Pancreas (tissue), 10 donors: Measurements from ENCODE around the gene BLTP3A. TPM values are rescaled to one million over a fixed set of nuclear protein-coding genes. Genes with fewer than 3 reads are reported as not detected.
"Not testable (repeated sequence)": the region's sequence is repeated elsewhere in the genome, so short reads cannot be mapped to it uniquely, and the experiment has no call there.

Source experiments
- ATAC-seq, 4 donors: fragments of 200-7000 bp; cut with Tn5 transposase; one replicate each; pipeline versions ENCODE4 v1.8.0 to v1.9.1; 2020; ENCODE audit warnings: mild to moderate bottlenecking in 4 of 4, moderate library complexity in 4 of 4
- DNase-seq, 6 donors: peaks; one replicate each; pipeline ENCODE4 v3.0.0-alpha.2; 2020
- FAIRE-seq: peaks from 2 replicates; lab custom pipeline; 2012; peaks lifted over from hg19 to GRCh38; lab: Jason Lieb, UNC
- H3K27ac ChIP-seq, 4 donors: fragments of 200-600 bp; sonication (generic); 1 replicate in 3 of 4; 2 replicates in 1 of 4; pipeline versions ENCODE4 v1.5.0 to v1.8.0; 2020
- H3K27me3 ChIP-seq, 4 donors: fragments of 200-600 bp; one replicate each; pipeline ENCODE4 v1.8.0; 2021
- H3K36me3 ChIP-seq, 3 donors: fragments of 200-600 bp; sonication (generic) in 1 of 3; one replicate each; pipeline versions ENCODE4 v1.5.0 to v1.8.0; 2020 to 2021
- H3K4me1 ChIP-seq, 3 donors: fragments of 200-600 bp; one replicate each; pipeline ENCODE4 v1.8.0; 2021
- H3K4me3 ChIP-seq, 4 donors: fragments of 200-600 bp; sonication (generic) in 2 of 4; one replicate each; pipeline versions ENCODE4 v1.5.0 to v1.8.0; 2020 to 2021
- H3K9me3 ChIP-seq, 4 donors: fragments of 200-600 bp; one replicate each; pipeline ENCODE4 v1.8.0; 2021
- WGBS, 2 donors: extraction: QIAGEN DNeasy Blood & Tissue Kit; methylation state at CpG; one replicate each; pipeline ENCODE4 v1.1.7; 2013; 5-methylcytosine and 5-hydroxymethylcytosine counted together
- intact Hi-C, 3 donors: fragments of 100-400 bp; cut with DNase I; formaldehyde crosslinking; loops; one replicate each; pipeline versions ENCODE4 v1.11.1 to v1.14.2; 2022
- polyA plus RNA-seq, 2 donors: library from polyadenylated mRNA; stranded (reverse); fragments of 200-250 nt; gene quantifications; one replicate each; pipeline ENCODE4 v1.2.3, GENCODE V29; 2013
- total RNA-seq, 6 donors: library from RNA; stranded (reverse); fragmentation: NEBNext Ultra II Directional in 4 of 6; extraction: Animal tissue kit (Norgen Biotek cat#: 25700) in 4 of 6; gene quantifications; one replicate each; pipeline versions ENCODE4 v1.2.1 to v1.2.4, GENCODE V29; 2021 to 2023
- TF ChIP-seq, protein P1 (sequence below), 4 donors: fragments of 200-600 bp; sonication (generic) in 3 of 4; IDR thresholded peaks; one replicate each; pipeline versions ENCODE4 v1.5.0 to v1.8.0; 2021; ENCODE audit warnings: antibody characterized with exemption in 4 of 4
- donor health status: healthy with polysubstance abuse.
- donor health status: DM: no; HTN: no; CAD: no; lungs with moderate emphysema.
- donor health status: DM: no; HTN: no; CAD: no.
- donor health status: control.
- donor health status: control.
- donor health status: Bipolar disorder and iron deficiency.
- donor health status: DM: yes; HTN: yes; CAD: no.
- donor health status: DM: no; HTN: no; CAD: no.
- donor health status: DM: no; HTN: no; CAD: no.
- donor health status: DM: yes; HTN: yes; CAD: no.

BLTP3A gene
- total and polyA plus RNA-seq, 8 donors: 2.5 to 14.4 (median 8.6) TPM

DNA sequence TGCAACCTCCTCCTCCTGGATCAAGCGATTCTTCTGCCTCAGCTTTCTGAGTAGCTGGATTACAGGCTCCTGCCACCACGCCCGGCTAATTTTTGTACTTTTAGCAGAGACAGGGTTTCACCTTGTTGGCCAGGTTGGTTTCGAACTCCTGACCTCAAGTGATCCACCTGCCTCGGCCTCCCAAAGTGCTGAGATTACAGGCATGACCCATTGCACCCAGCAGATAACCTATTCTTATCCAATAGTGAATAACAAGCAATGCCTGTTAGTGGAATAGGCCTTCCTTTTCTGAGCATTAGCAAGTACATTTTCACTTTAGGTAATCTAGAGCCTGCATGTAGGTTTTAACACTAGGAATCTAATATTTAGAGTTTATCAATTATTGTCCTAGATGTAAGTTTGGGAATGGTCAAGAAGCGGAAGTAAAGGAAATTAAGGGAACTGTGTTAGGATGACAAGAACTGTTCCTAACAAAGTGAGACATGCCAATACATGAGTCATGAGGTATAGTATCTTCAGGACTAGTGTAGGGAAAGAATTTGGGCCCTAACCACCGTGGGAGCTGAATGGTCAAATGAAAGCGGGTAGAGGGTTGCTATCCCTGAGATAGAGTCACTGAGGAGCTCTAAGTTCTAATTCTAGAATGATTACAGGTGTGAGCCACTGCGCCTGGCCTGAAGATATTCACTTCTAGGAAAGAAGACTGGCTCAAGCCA lies 15.0 kb downstream of the BLTP3A start:
- DNase-seq: no peak
- Histone ChIP-seq H3K4me1 (peaks cover 0 to 13% (median 8%) of the 10 kb centered on the region in 3 donors), H3K36me3 (no peaks in the 10 kb centered on the region), H3K27ac (no peak overlapping the region), H3K4me3 (no peak overlapping the region), H3K27me3 (no peaks in the 10 kb centered on the region), H3K9me3 (no peaks in the 10 kb centered on the region)
- WGBS, 2 donors: 88 to 92% methylated on average over 9 of the region's 9 CpGs
- FAIRE-seq: no peak
- ATAC-seq: no peak
- intact Hi-C loops: no loop called here
- TF ChIP-seq, protein P1, sequence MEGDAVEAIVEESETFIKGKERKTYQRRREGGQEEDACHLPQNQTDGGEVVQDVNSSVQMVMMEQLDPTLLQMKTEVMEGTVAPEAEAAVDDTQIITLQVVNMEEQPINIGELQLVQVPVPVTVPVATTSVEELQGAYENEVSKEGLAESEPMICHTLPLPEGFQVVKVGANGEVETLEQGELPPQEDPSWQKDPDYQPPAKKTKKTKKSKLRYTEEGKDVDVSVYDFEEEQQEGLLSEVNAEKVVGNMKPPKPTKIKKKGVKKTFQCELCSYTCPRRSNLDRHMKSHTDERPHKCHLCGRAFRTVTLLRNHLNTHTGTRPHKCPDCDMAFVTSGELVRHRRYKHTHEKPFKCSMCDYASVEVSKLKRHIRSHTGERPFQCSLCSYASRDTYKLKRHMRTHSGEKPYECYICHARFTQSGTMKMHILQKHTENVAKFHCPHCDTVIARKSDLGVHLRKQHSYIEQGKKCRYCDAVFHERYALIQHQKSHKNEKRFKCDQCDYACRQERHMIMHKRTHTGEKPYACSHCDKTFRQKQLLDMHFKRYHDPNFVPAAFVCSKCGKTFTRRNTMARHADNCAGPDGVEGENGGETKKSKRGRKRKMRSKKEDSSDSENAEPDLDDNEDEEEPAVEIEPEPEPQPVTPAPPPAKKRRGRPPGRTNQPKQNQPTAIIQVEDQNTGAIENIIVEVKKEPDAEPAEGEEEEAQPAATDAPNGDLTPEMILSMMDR (IDR thresholded peaks at IDR 0.05): no peak

DNA sequence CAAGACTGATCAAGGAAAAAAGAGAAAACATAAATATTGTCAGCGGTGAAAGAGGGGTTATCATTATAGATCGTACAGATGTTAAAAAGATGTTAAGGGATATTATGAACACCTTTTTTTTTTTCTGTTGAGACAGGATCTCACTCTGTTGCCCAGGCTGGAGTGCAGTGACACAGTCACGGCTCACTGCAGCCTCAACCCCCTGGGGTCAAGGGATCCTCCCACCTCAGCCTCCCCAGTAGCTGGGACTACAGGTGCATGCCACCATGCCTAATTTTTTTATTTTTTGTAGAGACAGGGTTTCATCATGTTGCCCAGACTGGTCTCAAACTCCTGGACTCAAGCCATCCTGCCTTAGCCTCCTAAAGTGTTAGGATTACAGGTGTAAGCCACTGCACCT lies 16.6 kb downstream of the BLTP3A start:
- H3K4me1 ChIP-seq: peaks cover 0 to 13% (median 8%) of the 10 kb centered on the region in 3 donors
- DNase-seq, H3K27ac ChIP-seq, H3K9me3 ChIP-seq, H3K27me3 ChIP-seq, H3K4me3 ChIP-seq, H3K36me3 ChIP-seq, ATAC-seq, FAIRE-seq, intact Hi-C loops: not testable (repeated sequence)
- WGBS, 2 donors: 96 to 97% methylated on average over 3 of the region's 3 CpGs

DNA sequence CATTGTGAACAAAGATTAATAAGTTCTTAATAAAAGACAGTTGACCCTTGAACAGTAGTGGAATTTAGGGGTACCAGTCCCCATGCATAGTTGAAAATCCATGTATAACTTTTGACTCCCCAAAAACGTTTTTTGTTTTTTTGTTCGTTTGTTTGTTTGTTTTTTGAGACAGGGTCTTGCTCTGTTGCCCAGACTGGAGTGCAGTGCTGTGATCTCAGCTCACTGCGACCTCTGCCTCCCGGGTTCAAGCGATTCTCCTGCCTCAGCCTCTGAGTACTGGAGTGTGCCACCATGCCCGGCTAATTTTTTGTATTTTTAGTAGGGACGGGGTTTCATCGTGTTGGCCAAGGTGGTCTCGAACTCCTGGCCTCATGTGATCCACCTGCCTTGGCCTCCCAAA lies 17.5 kb downstream of the BLTP3A start:
- FAIRE-seq, H3K9me3 ChIP-seq, ATAC-seq, intact Hi-C loops, DNase-seq, H3K27ac ChIP-seq, H3K27me3 ChIP-seq, H3K4me3 ChIP-seq, H3K36me3 ChIP-seq: not testable (repeated sequence)
- peaks cover 0 to 13% (median 8%) of the 10 kb centered on the region in 3 donors for H3K4me1 ChIP-seq
- WGBS, 2 donors: 80 to 86% methylated on average over 9 of the region's 9 CpGs

DNA sequence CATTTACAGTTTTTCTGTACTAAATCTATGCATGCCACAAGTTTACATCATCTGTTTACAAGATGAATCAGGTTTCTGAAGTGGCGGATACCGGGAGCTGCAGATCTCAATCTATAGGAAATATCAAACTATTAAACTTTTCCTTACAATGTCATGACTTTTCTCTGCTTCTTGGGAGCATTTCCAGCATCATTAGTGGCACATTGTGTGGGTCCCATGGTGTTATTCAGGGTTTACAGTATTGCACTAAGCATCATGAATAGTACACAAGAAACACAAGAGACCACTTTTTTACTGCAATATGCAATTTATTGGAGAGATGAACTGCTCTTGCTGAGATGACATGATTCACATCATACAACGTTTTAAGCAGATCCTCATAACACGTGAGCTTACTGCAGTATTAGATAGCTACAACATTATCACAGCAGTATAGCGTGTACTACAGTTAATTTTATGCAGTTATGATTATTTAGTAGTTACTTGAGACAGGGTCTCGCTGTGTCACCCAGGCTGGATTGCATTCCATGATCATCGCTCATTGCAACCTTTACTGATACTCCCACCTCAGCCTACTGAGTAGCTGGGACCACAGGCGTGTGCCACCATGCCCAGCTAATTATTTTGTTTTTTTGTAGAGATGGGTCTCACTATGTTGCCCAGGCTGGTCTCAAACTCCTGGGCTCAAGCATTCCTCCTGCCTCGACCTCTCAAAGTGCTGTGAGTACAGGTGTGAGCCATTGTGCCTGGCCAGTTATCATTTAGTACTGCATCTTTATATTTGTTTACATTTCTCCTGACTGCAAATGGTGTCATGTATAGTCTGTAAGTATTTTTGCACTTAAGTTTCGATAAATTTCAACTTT lies 18.4 kb downstream of the BLTP3A start:
- H3K36me3 ChIP-seq: no peaks in the 10 kb centered on the region
- 82 to 87% methylated on average over 10 of the region's 10 CpGs for WGBS, 2 donors
- TF ChIP-seq, protein P1 (IDR thresholded peaks at IDR 0.05): no peak
- no peak overlapping the region for H3K4me3 ChIP-seq
- no peaks in the 10 kb centered on the region for H3K27me3 ChIP-seq
- H3K4me1 ChIP-seq: peaks cover 0 to 13% (median 8%) of the 10 kb centered on the region in 3 donors
- no peaks in the 10 kb centered on the region for H3K9me3 ChIP-seq
- FAIRE-seq: no peak
- no peak for DNase-seq
- no peak for ATAC-seq
- H3K27ac ChIP-seq: peak overlapping the region in 1 of 4 donors; percentile 51
- intact Hi-C loops: no loop called here

DNA sequence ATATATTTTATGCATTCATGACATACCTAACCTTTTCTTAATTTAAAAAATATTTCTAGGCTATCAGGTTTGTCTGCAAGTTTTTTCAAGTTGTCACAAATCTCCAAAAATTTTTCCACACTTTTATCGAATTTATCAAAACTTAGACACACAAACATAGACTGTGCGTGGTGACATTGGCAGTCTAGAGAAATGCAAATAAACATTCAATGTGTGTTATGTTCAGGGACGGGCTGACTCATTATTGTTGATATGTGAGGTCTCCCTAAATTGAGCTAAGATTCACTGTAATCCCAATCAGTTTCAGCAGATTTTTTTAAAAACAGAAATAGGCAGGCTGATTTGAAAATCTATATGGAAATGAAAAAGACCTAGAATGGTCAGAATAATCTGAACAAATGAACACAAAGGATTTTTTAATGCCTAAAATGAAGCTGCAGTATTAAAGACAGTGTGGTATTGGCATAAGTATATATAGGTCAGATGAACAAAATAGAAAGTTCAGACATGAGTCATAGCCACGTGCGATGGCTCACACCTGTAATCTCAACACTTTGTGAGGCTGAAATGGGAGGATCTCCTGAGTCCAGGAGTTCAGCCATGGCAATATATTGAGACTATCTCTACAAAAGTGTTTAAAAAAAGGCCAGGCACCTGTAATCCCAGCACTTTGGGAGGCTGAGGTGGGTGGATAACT lies 19.2 kb downstream of the BLTP3A start:
- DNase-seq (peak in 2 of 6 donors; percentile 35 to 46), FAIRE-seq (no peak), ATAC-seq (peak; percentile 91 to 94 (median 92))
- Histone ChIP-seq H3K27ac (peak overlapping the region in 2 of 4 donors; percentile 49 to 51), H3K4me3 (no peak overlapping the region), H3K4me1 (peaks cover 0 to 13% (median 13%) of the 10 kb centered on the region in 3 donors), H3K27me3 (no peaks in the 10 kb centered on the region), H3K9me3 (no peaks in the 10 kb centered on the region), H3K36me3 (no peaks in the 10 kb centered on the region)
- intact Hi-C loops: no loop called here
- 29 to 32% methylated on average over 5 of the region's 5 CpGs for WGBS, 2 donors
- TF ChIP-seq, protein P1 (IDR thresholded peaks at IDR 0.05): no peak
